HepG2 (cell line): ENCODE measurements around the gene CDH22.

Source experiments
- CEBPB ChIP-seq: IDR thresholded peaks from 2 replicates; pipeline ENCODE4 v1.6.1; 2011; ENCODE audit warnings: low read depth, low read length, improper control_type of control experiment, borderline replicate concordance
- CEBPG ChIP-seq: IDR thresholded peaks from 2 replicates; pipeline ENCODE4 v1.6.1; 2016
- CTCF ChIP-seq: sonication (generic); formaldehyde crosslinking; IDR thresholded peaks from 2 replicates; pipeline ENCODE4 v1.5.0; 2020; ENCODE audit warnings: mild to moderate bottlenecking, missing genetic modification reagents, moderate library complexity
- FOSL2 ChIP-seq: sonication (generic); formaldehyde crosslinking; IDR thresholded peaks from 2 replicates; pipeline ENCODE4 v1.4.0; 2020; ENCODE audit warnings: missing genetic modification reagents
- FOXA1 ChIP-seq, 2 experiments: fragments of 450-650 bp in 1 of 2; sonication (generic) in 1 of 2; formaldehyde crosslinking in 1 of 2; IDR thresholded peaks; 2 replicates each; pipeline versions ENCODE4 v1.4.0 to v1.6.1; 2016 to 2020; ENCODE audit warnings: missing genetic modification reagents in 1 of 2
- JUNB ChIP-seq: sonication (generic); formaldehyde crosslinking; IDR thresholded peaks from 2 replicates; pipeline ENCODE4 v1.8.0; 2022; ENCODE audit warnings: missing genetic modification reagents, mild to moderate bottlenecking, borderline replicate concordance
- MAX ChIP-seq: IDR thresholded peaks from 2 replicates; pipeline ENCODE4 v1.6.1; 2012; ENCODE audit warnings: inconsistent platforms
- SAFB2 ChIP-seq: sonication (generic); formaldehyde crosslinking; IDR thresholded peaks from 2 replicates; pipeline ENCODE4 v1.5.1; 2020; ENCODE audit warnings: missing genetic modification reagents, low read depth, mild to moderate bottlenecking, borderline replicate concordance
- SMC3 ChIP-seq: IDR thresholded peaks from 2 replicates; pipeline ENCODE4 v1.6.1; 2011; ENCODE audit warnings: low read length, improper control_type of control experiment
- TAF1 ChIP-seq: sonication (generic); formaldehyde crosslinking; IDR thresholded peaks from 2 replicates; pipeline ENCODE4 v1.4.0; 2020; ENCODE audit warnings: missing genetic modification reagents
- THRA ChIP-seq: sonication (generic); formaldehyde crosslinking; IDR thresholded peaks from 2 replicates; pipeline ENCODE4 v1.4.0; 2020; ENCODE audit warnings: missing genetic modification reagents, borderline replicate concordance
- ZMYM3 ChIP-seq: sonication (generic); formaldehyde crosslinking; IDR thresholded peaks from 2 replicates; pipeline ENCODE4 v1.5.1; 2020; ENCODE audit warnings: mild to moderate bottlenecking, missing genetic modification reagents
- ZNF354B ChIP-seq: sonication (generic); formaldehyde crosslinking; IDR thresholded peaks from 2 replicates; pipeline ENCODE4 v1.8.0; 2022; ENCODE audit warnings: mild to moderate bottlenecking, missing genetic modification reagents
- ZNF720 ChIP-seq: sonication (generic); formaldehyde crosslinking; IDR thresholded peaks from 2 replicates; pipeline ENCODE4 v1.4.0; 2020; ENCODE audit warnings: missing genetic modification reagents

GRCh38 chr20:46142124-46142523 is 166.2 kb downstream of the CDH22 start:
- TF ChIP-seq CEBPB (no peak), SMC3 (no peak), MAX (no peak), CEBPG (no peak), ZNF720 (no peak), ZNF354B (CRISPR knock-in tag) (no peak), JUNB (no peak), FOSL2 (CRISPR knock-in tag) (no peak), TAF1 (CRISPR knock-in tag) (no peak), THRA (CRISPR knock-in tag) (no peak), ZMYM3 (CRISPR knock-in tag) (no peak), CTCF (CRISPR knock-in tag) (no peak), SAFB2 (no peak), FOXA1 (IDR thresholded peaks at IDR 0.05) (no peak), FOXA1 (CRISPR knock-in tag; IDR thresholded peaks at IDR 0.05) (no peak)
